ENCODE measurements around the gene VAV3. TPM values are rescaled to one million over a fixed set of nuclear protein-coding genes. Genes with fewer than 3 reads are reported as not detected.

VAV3 gene
- total and polyA plus RNA-seq, 2 of the 13 experiments (the other 11 are each of a cell fraction or from before 2014, with no cell fraction given) = 15.9 to 29.8 TPM

DNA sequence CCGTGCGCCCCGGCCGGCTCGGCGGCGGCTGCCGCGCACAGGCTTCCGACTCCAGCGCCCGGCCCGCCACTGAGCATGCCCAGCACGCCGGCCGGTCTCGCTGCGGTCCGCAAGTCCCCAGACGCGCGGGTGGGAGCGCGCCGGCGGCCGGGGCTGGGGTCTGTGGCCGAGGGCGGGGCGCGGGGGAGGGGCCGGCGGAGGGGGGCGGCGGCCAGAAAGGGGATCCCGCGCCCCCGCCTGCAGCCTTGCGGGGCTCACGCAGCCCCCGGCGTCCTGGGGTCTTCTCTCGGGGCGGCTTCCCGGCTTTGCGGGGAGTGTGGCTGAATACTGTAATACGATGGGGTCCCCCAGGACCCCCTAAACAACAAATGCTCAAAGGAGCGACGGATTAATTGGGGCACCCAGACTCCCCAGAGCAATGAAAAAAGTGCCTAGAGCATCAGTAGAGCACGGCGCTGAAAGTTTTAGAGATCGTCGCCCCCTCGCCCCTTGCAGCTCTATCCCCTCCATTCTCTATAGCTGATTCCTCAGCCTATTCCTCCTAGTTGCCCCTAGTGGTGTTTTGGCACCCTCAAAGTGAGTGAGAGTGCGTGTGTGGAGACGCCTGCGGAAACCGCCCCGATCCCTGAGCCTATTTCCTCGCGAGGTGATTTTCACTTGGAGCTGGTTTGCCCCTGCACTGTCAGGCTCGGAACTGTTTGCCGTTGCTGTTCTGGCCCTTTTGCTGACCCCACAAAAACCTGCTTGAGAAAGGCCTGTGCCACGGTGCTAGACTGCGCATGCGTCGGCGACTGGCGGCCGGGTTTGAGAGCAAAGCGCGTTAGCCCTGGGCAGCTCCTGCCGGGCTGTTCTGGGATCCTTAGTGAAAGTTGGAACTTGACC, at the start of gene VAV3 (continued):
- TF ChIP-seq, protein P1, sequence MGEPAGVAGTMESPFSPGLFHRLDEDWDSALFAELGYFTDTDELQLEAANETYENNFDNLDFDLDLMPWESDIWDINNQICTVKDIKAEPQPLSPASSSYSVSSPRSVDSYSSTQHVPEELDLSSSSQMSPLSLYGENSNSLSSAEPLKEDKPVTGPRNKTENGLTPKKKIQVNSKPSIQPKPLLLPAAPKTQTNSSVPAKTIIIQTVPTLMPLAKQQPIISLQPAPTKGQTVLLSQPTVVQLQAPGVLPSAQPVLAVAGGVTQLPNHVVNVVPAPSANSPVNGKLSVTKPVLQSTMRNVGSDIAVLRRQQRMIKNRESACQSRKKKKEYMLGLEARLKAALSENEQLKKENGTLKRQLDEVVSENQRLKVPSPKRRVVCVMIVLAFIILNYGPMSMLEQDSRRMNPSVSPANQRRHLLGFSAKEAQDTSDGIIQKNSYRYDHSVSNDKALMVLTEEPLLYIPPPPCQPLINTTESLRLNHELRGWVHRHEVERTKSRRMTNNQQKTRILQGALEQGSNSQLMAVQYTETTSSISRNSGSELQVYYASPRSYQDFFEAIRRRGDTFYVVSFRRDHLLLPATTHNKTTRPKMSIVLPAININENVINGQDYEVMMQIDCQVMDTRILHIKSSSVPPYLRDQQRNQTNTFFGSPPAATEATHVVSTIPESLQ (CRISPR knock-in tag; conservative IDR thresholded peaks at IDR 0.05) = no peak
- TF ChIP-seq ZNF616 (CRISPR knock-in tag; IDR thresholded peaks at IDR 0.05; ENCODE audit: low read depth) (no peak), ERF (CRISPR knock-in tag; IDR thresholded peaks at IDR 0.05) (no peak), BHLHE40 (IDR thresholded peaks at IDR 0.05; ENCODE audit: low read length) (no peak), MAFF (IDR thresholded peaks at IDR 0.05; ENCODE audit: low read depth, low read length) (peak; percentile 84), YY1 (IDR thresholded peaks at IDR 0.05; ENCODE audit: insufficient read depth, insufficient replicate concordance, low read depth, low read length) (no peak), SP2 (CRISPR knock-in tag; IDR thresholded peaks at IDR 0.05) (no peak), PAF1 (CRISPR knock-in tag; IDR thresholded peaks at IDR 0.05) (no peak), BRD4 (CRISPR knock-in tag; IDR thresholded peaks at IDR 0.05) (no peak), TCF7L2 (IDR thresholded peaks at IDR 0.05; ENCODE audit: low read depth, low read length) (no peak), CBX1 (IDR thresholded peaks at IDR 0.05; ENCODE audit: low read depth) (no peak), ADNP (CRISPR knock-in tag; IDR thresholded peaks at IDR 0.05) (no peak), ZNF788 (CRISPR knock-in tag; IDR thresholded peaks at IDR 0.05; ENCODE audit: borderline replicate concordance) (no peak), MAFG (CRISPR knock-in tag; IDR thresholded peaks at IDR 0.05) (0 out of 2 replicates have a peak, but pooled peaks have one; percentile 24), ZFP36L1 (CRISPR knock-in tag; IDR thresholded peaks at IDR 0.05) (no peak), NPAS2 (CRISPR knock-in tag; IDR thresholded peaks at IDR 0.05; ENCODE audit: borderline replicate concordance) (no peak), ZNF792 (CRISPR knock-in tag; IDR thresholded peaks at IDR 0.05) (no peak)
- TF ChIP-seq, protein P2, sequence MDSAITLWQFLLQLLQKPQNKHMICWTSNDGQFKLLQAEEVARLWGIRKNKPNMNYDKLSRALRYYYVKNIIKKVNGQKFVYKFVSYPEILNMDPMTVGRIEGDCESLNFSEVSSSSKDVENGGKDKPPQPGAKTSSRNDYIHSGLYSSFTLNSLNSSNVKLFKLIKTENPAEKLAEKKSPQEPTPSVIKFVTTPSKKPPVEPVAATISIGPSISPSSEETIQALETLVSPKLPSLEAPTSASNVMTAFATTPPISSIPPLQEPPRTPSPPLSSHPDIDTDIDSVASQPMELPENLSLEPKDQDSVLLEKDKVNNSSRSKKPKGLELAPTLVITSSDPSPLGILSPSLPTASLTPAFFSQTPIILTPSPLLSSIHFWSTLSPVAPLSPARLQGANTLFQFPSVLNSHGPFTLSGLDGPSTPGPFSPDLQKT (CRISPR knock-in tag; IDR thresholded peaks at IDR 0.05; ENCODE audit: borderline replicate concordance) = no peak
- TF ChIP-seq, protein P3, sequence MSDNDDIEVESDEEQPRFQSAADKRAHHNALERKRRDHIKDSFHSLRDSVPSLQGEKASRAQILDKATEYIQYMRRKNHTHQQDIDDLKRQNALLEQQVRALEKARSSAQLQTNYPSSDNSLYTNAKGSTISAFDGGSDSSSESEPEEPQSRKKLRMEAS (IDR thresholded peaks at IDR 0.05) = no peak
- TF ChIP-seq, protein P4, sequence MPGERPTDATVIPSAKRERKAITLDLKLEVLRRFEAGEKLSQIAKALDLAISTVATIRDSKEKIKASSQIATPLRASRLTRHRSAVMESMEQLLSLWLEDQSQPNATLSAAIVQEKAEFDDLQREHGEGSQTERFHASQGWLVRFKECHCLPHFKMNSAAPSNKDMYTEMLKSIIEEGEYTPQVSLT (CRISPR knock-in tag; IDR thresholded peaks at IDR 0.05; ENCODE audit: borderline replicate concordance, low read depth) = no peak
- TF ChIP-seq, protein P5, sequence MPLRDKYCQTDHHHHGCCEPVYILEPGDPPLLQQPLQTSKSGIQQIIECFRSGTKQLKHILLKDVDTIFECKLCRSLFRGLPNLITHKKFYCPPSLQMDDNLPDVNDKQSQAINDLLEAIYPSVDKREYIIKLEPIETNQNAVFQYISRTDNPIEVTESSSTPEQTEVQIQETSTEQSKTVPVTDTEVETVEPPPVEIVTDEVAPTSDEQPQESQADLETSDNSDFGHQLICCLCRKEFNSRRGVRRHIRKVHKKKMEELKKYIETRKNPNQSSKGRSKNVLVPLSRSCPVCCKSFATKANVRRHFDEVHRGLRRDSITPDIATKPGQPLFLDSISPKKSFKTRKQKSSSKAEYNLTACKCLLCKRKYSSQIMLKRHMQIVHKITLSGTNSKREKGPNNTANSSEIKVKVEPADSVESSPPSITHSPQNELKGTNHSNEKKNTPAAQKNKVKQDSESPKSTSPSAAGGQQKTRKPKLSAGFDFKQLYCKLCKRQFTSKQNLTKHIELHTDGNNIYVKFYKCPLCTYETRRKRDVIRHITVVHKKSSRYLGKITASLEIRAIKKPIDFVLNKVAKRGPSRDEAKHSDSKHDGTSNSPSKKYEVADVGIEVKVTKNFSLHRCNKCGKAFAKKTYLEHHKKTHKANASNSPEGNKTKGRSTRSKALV (CRISPR knock-in tag; IDR thresholded peaks at IDR 0.05) = peak; percentile 88
- TF ChIP-seq, protein P6, sequence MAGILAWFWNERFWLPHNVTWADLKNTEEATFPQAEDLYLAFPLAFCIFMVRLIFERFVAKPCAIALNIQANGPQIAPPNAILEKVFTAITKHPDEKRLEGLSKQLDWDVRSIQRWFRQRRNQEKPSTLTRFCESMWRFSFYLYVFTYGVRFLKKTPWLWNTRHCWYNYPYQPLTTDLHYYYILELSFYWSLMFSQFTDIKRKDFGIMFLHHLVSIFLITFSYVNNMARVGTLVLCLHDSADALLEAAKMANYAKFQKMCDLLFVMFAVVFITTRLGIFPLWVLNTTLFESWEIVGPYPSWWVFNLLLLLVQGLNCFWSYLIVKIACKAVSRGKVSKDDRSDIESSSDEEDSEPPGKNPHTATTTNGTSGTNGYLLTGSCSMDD (CRISPR knock-in tag; IDR thresholded peaks at IDR 0.05) = no peak
- TF ChIP-seq, protein P7, sequence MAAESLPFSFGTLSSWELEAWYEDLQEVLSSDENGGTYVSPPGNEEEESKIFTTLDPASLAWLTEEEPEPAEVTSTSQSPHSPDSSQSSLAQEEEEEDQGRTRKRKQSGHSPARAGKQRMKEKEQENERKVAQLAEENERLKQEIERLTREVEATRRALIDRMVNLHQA (CRISPR knock-in tag; IDR thresholded peaks at IDR 0.05) = no peak
